ENCODE results near the gene ZNF28.
"Not testable (repeated sequence)": the region's sequence is repeated elsewhere in the genome, so short reads cannot be mapped to it uniquely, and the experiment has no call there.

DNA sequence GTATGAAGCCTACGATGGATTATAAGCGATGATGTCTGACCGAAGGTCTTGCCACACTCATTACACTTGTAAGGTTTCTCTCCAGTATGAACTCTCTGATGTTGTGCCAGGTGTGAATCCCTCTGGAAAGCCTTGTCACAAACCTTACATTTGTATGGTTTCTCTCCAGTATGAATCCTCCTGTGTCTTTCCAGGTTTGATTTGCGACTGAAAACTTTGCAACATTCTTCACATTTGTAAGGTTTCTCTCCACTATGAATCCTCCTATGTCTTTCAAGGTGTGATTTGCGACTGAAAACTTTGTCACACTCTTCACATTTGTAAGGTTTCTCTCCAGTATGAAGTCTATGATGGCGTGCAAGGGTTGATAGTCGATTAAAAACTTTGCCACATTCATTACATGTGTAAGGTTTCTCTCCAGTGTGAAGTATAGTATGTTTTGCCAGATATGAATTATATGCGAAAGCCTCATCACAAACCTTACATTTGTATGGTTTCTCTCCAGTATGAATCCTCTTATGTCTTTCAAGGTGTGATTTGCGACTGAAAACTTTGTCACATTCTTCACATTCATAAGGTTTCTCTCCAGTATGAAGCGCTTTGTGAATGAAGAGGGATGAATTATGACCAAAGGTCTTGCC is 19.5 kb upstream of the ZNF28 start:
- not testable (repeated sequence) for TF ChIP-seq AFF4 (CRISPR knock-in tag; IDR thresholded peaks at IDR 0.05); TFAP4 (CRISPR knock-in tag; IDR thresholded peaks at IDR 0.05; ENCODE audit: borderline replicate concordance); MTA2 (IDR thresholded peaks at IDR 0.05; ENCODE audit: low read depth)

Data from K562 (cell line).